GM12801 (cell line): ENCODE measurements around the gene PTGES2.

ENCODE experiments used
- CTCF ChIP-seq: IDR thresholded peaks from one replicate; pipeline ENCODE4 v1.5.1; 2011; ENCODE audit warnings: control low read depth; ENCODE audit not compliant: insufficient read length; ENCODE audit errors: extremely low read depth

PTGES2 gene

GRCh38 chr9:128141604-128142003 is 14.1 kb upstream of the PTGES2 start:
- no peak for TF ChIP-seq CTCF

- TF ChIP-seq CTCF = no peak
Measured at GRCh38 chr9:128139621-128140020, 12.1 kb upstream of the PTGES2 start.

- TF ChIP-seq CTCF = no peak
Measured at GRCh38 chr9:128138001-128138400, 10.5 kb upstream of the PTGES2 start.

- no peak for TF ChIP-seq CTCF
Measured at GRCh38 chr9:128136816-128137793, 9.6 kb upstream of the PTGES2 start.

GRCh38 chr9:128128836-128129590 is 1.5 kb upstream of the PTGES2 start:
- no peak for TF ChIP-seq CTCF

GRCh38 chr9:128127990-128128835 is 684 bp upstream of the PTGES2 start:
- TF ChIP-seq CTCF = no peak
